NCI-H2171 treated with DMSO at 0.1 percent for 48 hours (cell line): ENCODE data around the gene KCNMA1.
"Not testable (repeated sequence)": the region's sequence is repeated elsewhere in the genome, so short reads cannot be mapped to it uniquely, and the experiment has no call there.

Experiments
- DNase-seq: peaks from one replicate; lab custom pipeline; 2025; lab: John Stamatoyannopoulos, UW

KCNMA1 gene

DNA sequence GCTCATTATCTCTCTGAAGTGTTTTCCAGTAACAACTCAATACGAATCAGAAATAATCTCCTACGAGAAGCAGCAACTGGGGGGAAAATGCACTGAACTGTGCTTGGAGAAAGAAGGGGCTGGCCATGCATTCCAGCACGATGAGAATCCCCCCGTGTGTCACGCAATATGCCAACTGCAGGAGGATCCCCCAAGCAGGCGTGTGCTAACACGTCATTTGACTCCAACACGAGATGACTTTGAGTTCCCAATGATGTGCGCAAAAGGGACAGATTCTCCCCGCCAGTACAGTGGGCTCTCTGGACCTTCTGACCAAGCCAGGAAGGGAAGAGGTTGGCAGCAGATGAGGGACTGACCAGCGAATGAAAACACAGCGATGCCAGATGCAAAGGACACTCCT is 105.5 kb downstream of the KCNMA1 start:
- DNase-seq: peak; percentile 5

DNA sequence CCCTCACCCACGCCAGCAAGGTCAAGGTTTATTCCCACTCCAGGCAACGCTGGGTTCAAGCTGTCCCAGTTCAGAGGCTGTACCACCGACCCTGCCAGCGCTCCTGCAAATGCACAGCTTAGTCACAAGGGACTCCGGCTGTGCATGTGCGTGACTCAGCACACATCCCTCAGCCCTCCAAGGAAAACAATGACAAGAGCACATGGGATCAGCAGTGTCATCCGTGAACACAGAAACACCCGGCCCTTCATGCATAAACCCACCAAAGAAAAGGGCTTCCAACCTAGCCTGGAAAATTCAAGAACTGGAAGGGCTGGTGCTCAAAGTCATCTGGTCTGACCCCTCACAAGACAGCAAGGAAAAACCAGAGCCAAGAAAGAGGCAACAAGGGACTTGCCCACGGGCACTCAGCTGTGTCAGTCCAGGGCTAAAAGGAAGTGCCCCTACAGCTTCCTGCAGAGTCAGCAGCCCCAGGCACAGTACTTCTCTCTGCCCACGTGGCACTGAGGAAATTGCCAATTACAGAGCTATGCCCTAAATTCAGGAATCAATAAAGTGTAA is 106.1 kb downstream of the KCNMA1 start:
- peak; percentile 57 for DNase-seq

DNA sequence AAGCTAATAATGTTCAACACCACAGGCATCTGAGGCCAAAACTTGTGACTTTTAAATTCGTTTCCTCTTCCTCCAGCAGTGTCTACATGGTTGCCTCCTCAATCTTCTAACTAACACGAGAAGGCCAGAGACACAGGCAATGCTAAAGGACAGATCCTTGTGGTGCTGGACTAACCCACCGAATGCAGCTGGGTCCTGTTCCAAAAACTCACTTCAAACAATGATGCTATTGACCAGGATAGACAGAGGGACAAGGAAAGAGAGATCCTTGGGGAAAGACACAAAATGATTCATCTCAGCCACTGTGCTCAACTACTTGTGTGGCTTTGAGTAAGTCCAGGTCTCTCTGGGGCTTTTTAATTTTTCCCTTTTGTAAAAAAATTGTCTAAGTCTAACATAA is 107.6 kb downstream of the KCNMA1 start:
- DNase-seq: no peak

DNA sequence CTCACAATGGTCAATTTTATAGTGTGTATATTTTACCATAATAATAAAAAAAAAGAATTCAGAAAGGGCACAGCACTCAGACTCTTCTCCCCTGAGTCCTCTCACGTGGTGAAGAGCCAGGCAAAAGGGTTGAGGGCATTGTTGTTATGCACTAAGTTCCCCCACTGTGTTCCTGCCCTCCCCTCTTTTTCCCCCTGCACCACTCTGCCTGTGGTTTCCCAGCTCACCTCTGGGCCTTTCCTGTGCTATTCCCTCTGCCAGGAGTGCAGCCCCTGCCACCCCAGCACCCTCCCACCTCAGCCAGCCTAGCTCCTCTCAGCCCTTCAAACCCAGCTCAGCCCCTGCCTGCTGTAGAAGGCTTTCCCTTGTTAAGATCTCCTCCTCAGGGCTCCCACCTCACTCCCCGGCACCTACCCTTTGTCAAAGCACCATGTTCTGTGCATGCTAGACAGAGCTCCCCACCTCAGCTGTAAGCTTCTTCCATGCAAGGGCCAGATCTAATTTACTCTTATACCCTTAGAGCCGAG is 108.5 kb downstream of the KCNMA1 start:
- DNase-seq: no peak

DNA sequence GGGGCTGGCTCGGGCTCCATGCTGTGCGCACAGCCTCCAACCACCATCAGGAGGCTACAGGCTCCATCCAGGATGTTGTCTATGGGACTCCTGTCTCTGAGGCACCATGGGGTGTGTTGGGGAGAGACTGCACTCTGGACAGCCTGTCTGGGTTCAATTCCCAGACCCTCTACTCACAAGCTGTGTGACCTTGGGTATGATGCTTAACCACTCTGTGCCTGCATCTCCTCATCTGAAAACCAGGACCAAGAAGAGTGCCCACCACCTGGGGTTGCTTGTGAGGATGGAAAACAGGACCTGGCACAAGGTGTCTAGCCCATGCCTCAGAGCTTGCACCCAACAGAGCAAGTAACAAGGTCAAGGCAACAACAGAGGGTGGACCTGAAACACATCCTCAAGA is 109.8 kb downstream of the KCNMA1 start:
- no peak for DNase-seq

DNA sequence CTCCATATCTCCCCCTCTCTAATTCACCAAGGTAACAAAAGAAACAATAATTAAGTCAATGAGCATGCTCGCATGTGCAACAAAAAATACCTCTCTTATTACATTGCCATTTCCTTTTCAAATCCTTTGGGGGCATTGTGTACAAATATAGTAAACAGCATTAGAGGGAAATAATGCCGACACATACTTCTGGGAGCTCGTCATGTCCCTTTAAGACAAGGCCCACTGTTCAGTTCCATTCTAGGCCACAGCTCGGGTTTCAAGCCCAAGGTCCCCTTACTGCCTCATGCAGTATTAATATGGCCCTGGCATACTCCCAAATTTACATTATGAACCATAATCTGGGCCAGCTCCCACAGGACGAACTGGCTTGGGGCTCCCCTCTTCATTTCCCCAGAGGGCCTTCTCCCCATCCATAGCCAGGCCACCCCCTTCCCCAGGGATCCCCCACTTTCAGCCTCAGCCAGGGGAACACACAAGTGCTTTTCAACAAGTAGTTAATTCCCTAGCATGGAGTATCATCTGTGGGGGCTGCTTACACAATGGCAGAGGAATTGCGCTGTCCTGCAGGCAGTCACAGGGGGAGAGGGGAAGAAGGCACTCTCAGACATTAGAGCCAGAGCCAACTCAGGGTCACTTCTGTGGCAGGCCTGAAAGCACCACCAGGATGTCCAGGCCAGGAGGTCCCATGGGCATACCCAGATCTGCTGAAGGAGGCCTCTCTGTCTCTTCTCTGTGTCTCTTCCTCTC is 110.6 kb downstream of the KCNMA1 start:
- DNase-seq: peak; percentile 44

DNA sequence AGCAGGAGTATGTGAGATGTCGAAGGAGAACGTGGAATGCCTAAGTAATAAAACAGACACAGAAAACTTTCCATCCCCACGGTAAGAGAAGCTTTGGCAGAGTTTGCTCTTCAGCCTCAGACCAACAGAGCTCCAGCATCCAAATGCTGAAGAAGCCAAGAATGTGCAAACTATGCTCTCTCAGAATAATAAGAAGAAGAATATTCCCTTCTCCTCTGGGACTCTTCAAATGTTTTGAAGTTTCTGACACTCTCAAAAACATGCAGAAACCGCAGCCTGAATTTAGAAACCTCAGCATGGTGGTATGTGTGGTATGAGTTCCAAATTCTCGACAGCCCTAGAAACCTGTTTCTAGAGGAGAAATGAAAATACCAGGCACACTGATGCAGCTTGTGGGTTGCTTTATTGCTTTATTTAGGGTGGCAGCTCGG is 113.3 kb downstream of the KCNMA1 start:
- no peak for DNase-seq

DNA sequence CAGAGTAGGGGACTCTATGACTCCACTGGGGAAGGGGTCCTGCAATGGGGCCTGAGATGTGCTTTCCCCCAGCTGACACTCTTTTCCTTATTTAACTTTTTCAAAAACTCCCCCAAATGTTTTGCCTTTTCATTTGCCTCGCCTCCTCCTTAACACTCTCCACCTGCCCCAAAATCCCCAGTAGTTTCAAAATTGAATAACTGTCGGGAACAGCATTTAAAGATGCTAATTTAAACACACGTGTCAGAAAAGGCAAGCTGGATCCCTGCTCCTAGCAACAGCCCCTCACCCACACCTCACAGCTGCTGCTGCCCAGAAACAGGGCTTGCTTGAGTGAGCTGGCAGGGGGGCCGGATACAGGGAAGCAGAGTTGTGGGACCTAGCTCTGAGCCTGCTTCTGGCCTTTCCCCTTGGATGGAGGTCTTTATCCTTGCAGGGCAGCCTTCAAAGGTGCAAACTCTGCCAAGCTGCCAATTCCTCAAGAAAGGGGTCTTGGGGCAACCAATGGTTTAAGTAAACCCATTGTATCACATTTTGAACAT is 115.3 kb downstream of the KCNMA1 start:
- DNase-seq: no peak

DNA sequence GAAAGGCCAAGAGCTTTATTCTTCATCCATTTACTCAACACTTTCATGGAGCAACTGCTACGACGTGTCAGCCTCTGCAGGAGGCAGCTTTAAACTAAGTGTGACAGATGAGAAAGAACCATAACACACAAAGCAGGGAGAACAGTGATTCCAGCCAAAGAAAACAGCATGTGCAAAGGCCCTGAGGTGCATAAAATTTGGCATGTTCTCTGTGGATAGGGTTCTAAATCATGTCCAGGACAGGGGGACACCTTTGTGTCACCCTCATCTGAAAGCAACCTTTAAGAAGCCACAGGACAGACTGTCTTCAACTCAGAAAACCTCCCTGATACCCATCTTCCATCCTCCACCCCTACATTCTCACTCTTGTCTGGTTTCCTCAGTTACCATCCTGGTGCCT is 116.6 kb downstream of the KCNMA1 start:
- no peak for DNase-seq

DNA sequence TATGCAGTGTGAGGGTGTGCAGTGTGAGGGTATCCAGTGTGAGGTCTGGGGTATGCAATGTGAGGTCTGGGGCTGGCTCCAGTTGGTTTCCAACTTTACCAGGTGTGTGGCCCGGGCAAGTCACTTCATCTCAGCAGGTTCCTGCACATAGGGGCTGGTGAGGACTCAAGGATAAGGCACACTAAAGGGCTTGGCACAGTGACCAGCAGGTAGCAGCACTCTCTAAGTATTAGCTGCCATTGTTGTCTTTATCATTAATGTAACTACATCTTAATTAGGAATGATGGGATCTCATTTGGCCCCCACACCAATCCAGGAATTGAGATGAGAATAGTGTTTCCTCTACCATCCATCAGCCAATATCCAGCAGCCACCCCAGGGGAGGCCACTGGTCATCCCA is 117.3 kb downstream of the KCNMA1 start:
- no peak for DNase-seq

DNA sequence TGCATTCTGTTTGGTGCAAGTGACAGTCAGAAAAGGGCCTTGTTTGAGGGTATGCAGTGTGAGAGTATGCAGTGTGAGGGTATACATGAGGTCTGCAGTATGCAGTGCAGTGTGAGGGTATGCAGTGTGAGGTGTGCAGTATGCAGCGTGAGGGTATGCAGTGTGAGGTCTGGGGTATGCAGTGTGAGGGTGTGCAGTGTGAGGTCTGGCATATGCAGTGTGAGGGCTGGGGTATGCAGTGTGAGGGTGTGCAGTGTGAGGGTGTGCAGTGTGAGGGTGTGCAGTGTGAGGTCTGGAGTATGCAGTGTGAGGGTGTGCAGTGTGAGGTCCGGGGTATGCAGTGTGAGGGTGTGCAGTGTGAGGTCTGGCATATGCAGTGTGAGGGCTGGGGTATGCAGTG is 117.8 kb downstream of the KCNMA1 start:
- not testable (repeated sequence) for DNase-seq

DNA sequence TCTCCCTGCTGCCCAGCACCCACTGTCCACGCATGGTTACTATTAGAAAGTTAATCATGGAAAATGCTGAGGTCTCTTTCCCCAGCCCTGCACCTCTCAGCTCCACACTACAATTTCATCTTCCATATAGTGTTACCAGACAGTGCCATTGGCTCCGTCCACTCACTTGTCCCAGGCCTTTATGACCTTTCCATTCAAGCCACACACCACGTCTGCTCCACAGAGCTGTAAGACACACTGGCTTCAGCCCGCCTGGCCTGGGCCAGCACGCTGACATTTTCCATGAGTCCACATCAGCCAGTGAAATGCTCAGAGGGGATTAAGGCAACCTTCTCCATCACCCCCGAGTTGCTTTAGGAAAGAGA is 118.7 kb downstream of the KCNMA1 start:
- no peak for DNase-seq

DNA sequence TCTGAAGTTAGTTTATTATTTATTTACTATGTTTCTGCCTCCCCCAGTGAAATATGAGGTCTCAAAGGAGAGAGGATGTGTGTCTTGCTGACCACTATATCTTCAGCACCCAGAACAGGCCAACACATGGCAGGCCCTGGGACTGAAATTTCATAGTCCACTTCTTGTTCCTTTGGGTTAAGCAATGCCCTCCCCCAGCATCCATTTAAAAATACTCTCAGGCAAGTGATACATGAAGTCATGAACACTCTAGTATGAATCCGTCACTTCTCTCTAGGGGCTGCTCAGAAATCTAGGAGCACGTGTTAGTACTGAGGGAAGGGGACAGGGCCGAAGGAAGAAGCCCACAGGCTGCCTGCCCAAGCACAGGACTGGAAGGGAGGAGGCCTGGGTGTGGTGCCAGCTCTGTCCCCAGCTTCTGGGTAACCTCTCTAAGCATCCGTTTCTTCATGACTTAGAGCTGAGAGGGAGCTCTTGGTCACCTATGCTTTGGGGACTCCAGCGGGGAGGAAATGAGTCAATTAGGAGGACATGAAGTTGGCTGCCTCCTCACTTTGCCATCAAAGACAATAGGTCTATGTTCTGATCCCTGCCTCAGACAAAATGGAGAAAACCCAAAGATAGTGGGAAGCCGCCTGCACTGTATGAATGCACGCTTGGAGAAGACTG is 119.2 kb downstream of the KCNMA1 start:
- no peak for DNase-seq

DNA sequence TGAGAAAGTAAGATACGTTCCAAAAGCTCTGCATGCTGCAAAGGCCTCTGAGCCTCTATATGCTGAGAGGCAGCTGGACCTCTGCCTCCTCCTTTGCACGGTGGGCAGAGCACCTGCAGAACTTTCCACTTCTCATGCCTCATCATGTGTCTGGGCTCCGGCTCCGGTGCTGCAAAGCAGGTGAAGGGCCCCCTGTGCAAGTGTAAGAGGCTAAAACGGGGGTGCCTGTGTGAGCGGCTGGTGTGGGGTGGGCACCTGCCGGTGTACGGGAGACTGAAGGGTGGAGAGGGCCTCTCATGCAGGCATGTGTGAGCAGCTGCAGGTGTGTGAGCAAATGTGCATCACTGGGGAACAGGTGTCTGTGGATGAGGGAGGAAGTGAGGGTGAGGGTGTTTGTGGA is 121.0 kb downstream of the KCNMA1 start:
- DNase-seq: no peak

DNA sequence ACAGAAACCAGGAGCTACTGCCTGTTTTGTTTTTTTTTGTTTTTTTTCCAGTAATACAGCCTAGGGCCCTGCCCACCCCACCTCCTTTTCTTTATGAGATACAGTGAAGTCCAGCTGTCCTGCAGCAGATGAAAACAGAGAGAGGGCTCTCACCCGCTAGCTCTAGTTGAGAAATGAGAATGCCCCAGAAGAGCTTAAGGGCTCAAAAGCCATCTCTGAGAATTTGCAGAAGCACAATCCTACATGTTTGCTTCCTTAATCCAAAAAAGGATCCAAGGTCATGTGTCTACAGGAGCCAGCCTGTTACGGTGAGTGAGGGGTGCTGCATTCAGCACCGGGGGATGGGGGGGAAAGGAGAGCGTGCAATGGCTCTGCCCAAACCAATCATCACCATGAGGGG is 122.7 kb downstream of the KCNMA1 start:
- DNase-seq: no peak

DNA sequence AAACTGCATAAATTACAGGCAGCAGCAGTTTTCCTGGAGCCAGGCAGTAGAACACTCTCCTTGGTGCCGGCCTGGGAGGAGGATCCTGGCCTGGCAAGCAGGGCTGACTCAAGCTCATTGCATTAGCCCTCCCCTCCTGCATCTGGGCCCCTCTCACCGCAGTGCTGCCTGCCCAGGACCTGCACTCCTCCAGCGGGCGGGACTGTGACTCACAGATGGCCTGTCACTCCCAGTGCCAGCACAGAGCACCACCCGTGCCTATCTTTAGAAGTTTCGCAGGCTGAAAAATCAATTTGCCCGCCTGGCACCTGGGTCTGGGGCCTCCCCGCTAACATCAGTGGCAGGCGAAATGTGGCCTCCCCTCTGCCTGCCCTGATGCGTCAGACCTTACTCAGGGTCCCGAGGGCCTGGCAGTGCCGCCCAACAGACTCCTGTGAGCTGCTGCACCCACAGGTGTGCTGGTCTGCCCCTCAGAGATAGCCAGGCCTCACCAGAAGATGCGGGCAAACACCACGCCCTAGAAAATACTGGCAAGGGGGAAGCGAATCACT is 123.8 kb downstream of the KCNMA1 start:
- peak; percentile 69 for DNase-seq

DNA sequence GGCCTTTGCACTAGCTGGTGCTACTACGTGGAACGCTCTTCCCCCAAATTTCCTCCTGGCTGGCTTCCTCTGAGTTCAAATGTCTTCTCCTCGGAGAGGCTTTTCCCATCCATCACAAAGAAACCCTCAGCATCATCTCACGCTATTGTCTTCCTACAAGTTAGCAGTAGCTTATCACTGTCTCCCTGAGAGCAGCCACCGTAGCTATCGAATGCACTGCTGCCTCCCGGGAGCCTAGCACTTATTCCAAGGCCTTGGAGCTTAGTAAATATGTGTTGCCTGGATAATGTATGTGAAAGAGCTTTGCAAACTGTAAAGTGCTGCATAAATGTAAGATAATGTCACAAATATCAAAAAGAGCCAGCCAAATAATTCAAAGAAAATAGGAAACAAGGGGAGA is 124.4 kb downstream of the KCNMA1 start:
- no peak for DNase-seq

DNA sequence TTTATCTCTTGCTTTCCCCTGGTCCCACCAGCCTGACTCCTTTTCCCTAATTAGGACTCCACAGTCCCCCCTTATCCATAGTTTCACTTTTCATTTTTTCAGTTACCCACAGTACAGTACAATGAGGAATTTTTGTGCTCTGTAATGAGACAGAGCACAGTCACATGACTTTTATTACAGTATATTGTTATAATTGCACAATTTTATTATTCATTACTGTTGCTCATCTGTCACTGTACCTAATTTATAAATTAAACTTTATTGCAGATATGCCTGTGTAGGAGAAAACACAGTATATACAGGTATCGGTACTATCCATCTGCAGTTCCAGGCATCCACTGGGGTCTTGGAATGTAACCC is 125.4 kb downstream of the KCNMA1 start:
- DNase-seq: no peak

DNA sequence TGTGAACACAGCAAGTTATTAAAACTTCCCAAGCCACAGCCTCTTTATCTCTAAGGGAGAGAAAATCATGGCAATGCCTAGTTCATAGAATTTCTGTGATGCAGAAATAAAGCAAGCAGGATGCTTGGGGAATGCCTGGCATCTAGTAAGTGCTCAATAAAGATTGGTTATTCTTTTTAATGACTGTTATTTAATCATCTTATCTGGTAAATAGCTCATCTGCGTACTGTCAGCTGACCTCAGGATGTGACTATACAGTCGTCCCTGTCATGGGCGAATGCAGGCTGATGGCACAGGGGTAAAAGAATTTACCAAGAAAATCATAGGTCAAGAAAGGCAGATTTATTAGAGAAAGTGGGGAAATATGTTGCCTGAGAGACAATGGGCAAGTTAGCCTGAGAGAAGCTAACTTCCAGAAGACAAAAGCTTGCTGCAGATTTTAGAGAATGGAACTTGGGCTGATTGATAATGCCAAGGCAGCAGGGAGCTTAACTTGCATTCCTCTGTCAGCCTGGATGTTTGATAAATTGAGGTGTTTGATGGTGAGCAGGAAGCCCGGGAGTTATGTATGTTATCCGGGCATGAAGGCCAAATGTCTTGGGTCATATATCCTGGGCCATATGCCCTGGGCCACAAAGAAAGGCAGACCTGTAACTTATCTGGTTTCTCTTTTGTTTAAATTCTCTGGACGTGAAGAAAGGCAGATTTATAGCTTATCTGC is 126.0 kb downstream of the KCNMA1 start:
- no peak for DNase-seq

DNA sequence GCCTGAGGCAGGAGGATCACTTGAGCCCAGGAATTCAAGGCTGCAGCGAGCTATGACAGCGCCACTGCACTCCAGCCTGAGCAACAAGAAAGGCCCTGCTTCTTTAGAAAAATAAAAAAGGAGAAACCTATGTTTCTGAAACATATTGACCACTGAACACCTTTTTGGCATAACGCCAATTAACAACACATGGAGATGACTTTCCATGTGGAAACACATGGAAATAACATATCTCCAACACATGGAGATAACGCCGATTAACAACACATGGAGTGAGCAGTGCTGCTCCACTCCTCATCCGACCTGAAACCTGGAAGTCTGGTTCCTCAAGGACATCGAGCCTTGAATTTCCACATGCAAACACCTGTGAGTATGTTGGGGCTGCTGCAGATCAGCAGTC is 126.9 kb downstream of the KCNMA1 start:
- DNase-seq: no peak

DNA sequence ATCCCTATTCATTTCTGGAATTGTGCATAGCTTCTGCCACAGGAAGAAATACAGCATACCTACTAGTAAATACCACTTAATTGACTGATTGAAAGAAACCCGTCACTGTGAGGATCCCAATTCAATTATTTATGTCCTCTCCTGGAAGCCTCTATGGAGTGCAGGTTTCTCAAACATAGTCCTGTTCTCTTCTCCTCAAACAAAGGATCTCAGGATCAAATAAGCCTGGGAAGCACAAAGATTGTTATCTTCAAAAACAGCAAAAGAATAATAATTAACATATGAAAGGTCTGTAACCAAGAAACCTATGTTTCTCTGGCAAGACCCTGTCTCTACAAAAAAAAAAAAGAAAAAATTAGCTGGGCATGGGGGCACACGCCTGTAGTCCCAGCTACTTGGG is 127.3 kb downstream of the KCNMA1 start:
- no peak for DNase-seq

DNA sequence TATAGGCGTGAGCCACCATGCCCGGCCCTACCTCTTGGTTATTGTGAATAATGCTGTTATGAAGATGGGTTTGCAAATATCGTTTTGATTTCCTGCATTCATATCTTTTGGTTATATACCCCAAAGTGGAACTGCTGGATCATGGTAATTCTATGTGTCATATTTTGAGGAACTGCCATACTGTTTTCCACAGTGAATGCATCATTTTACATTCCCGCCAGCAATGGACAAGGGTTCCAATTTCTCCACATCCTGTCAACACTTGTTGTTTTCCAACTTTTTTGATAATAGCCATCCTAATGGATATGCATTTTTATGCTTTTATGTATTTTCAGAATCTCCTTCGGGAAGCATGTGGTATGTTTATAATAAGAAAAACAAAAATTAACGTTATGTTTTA is 128.2 kb downstream of the KCNMA1 start:
- DNase-seq: no peak
